ENCODE results near the gene SLC22A6. TPM values are rescaled to one million over a fixed set of nuclear protein-coding genes. Genes with fewer than 3 reads are reported as not detected.

The SLC22A6 gene
- total RNA-seq (2016; rRNA removed; fragmentation: Illumina TruSeq; extraction: Trizol) (not detected in 2 replicates), polyA plus RNA-seq (2011; rRNA removed) (not detected in 2 replicates), polyA minus RNA-seq (2011; rRNA and poly(A)+ RNA removed; ENCODE audit: low replicate concordance) (not detected in 2 replicates), Bru-seq, nascent RNA (not detected), BruChase-seq, experiment 1, labeled RNA remaining after a 6-hour chase (percentile 15 among the genes with signal in this experiment), BruChase-seq, experiment 2, labeled RNA remaining after a 2-hour chase (percentile 16 among the genes with signal in this experiment)
- not detected in 2 replicates for total RNA-seq (2016; cell fraction: cytosol; rRNA removed; fragmentation: Illumina TruSeq; extraction: Trizol; ENCODE audit: low read depth)
- total RNA-seq (2016; cell fraction: insoluble cytoplasmic fraction; rRNA removed; fragmentation: Illumina TruSeq; extraction: Trizol) = not detected in 2 replicates
- not detected in 2 replicates for total RNA-seq (2016; cell fraction: membrane; rRNA removed; fragmentation: Illumina TruSeq; extraction: Trizol)
- total RNA-seq (2016; cell fraction: nucleus; rRNA removed; fragmentation: Illumina TruSeq; extraction: Trizol) = not detected in 2 replicates
- not detected in 2 replicates for polyA plus RNA-seq (2011; cell fraction: cytosol; rRNA removed)
- not detected in 2 replicates for polyA plus RNA-seq (2011; cell fraction: nucleus; rRNA removed)
- polyA plus RNA-seq (2012) = not detected in 2 replicates
- polyA plus RNA-seq (2016; cell fraction: cytosol; fragmentation: Illumina TruSeq; extraction: Trizol; ENCODE audit: low read depth) = not detected in 2 replicates
- polyA plus RNA-seq (2016; cell fraction: insoluble cytoplasmic fraction; fragmentation: Illumina TruSeq; extraction: Trizol; ENCODE audit: low read depth) = not detected in 2 replicates
- not detected in 2 replicates for polyA plus RNA-seq (2016; cell fraction: membrane; fragmentation: Illumina TruSeq; extraction: Trizol; ENCODE audit: low read depth)
- polyA plus RNA-seq (2016; cell fraction: nucleus; fragmentation: Illumina TruSeq; extraction: Trizol; ENCODE audit: insufficient read depth, low read depth) = not detected in 2 replicates
- polyA minus RNA-seq (2011; cell fraction: cytosol; rRNA and poly(A)+ RNA removed) = not detected in 2 replicates
- polyA minus RNA-seq (2011; cell fraction: nucleus; rRNA and poly(A)+ RNA removed) = not detected in 2 replicates
- long read RNA-seq, experiment 1 = 0 reads
- long read RNA-seq, experiment 2 = 0 reads

- BruUV-seq (replicated peaks) = no TSS peak
- POLR2A ChIA-PET = interaction anchor here (0.6 kb wide), 1 partner anchor 33 kb away, joined by 3 read pairs; no protein-coding TSS in a partner anchor
- TF ChIP-seq FOXK2 (IDR thresholded peaks at IDR 0.05) = no peak
- no peak for TF ChIP-seq NFATC3 (CRISPR knock-in tag; IDR thresholded peaks at IDR 0.05)
- no peak for TF ChIP-seq ZNF564 (CRISPR knock-in tag; IDR thresholded peaks at IDR 0.05)
- TF ChIP-seq, protein P1, sequence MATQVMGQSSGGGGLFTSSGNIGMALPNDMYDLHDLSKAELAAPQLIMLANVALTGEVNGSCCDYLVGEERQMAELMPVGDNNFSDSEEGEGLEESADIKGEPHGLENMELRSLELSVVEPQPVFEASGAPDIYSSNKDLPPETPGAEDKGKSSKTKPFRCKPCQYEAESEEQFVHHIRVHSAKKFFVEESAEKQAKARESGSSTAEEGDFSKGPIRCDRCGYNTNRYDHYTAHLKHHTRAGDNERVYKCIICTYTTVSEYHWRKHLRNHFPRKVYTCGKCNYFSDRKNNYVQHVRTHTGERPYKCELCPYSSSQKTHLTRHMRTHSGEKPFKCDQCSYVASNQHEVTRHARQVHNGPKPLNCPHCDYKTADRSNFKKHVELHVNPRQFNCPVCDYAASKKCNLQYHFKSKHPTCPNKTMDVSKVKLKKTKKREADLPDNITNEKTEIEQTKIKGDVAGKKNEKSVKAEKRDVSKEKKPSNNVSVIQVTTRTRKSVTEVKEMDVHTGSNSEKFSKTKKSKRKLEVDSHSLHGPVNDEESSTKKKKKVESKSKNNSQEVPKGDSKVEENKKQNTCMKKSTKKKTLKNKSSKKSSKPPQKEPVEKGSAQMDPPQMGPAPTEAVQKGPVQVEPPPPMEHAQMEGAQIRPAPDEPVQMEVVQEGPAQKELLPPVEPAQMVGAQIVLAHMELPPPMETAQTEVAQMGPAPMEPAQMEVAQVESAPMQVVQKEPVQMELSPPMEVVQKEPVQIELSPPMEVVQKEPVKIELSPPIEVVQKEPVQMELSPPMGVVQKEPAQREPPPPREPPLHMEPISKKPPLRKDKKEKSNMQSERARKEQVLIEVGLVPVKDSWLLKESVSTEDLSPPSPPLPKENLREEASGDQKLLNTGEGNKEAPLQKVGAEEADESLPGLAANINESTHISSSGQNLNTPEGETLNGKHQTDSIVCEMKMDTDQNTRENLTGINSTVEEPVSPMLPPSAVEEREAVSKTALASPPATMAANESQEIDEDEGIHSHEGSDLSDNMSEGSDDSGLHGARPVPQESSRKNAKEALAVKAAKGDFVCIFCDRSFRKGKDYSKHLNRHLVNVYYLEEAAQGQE (IDR thresholded peaks at IDR 0.05; ENCODE audit: borderline replicate concordance in 1 of 2, low read depth in 1 of 2, low read length in 2 of 2) = no peak
- no peak for TF ChIP-seq MTF2 (CRISPR knock-in tag; IDR thresholded peaks at IDR 0.05; ENCODE audit: borderline replicate concordance)
- no peak for TF ChIP-seq LCORL (IDR thresholded peaks at IDR 0.05)
- no peak for TF ChIP-seq LCORL (CRISPR knock-in tag; IDR thresholded peaks at IDR 0.05)
- no peak for TF ChIP-seq ZNF274 (CRISPR knock-in tag; IDR thresholded peaks at IDR 0.05)
- TF ChIP-seq SMAD9 (CRISPR knock-in tag; IDR thresholded peaks at IDR 0.05) = no peak
- no peak for TF ChIP-seq YY1 (IDR thresholded peaks at IDR 0.05; ENCODE audit: insufficient read depth, insufficient replicate concordance, low read depth, low read length)
- TF ChIP-seq, protein P2, sequence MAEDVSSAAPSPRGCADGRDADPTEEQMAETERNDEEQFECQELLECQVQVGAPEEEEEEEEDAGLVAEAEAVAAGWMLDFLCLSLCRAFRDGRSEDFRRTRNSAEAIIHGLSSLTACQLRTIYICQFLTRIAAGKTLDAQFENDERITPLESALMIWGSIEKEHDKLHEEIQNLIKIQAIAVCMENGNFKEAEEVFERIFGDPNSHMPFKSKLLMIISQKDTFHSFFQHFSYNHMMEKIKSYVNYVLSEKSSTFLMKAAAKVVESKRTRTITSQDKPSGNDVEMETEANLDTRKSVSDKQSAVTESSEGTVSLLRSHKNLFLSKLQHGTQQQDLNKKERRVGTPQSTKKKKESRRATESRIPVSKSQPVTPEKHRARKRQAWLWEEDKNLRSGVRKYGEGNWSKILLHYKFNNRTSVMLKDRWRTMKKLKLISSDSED (CRISPR knock-in tag; IDR thresholded peaks at IDR 0.05) = no peak
- TF ChIP-seq, protein P3, sequence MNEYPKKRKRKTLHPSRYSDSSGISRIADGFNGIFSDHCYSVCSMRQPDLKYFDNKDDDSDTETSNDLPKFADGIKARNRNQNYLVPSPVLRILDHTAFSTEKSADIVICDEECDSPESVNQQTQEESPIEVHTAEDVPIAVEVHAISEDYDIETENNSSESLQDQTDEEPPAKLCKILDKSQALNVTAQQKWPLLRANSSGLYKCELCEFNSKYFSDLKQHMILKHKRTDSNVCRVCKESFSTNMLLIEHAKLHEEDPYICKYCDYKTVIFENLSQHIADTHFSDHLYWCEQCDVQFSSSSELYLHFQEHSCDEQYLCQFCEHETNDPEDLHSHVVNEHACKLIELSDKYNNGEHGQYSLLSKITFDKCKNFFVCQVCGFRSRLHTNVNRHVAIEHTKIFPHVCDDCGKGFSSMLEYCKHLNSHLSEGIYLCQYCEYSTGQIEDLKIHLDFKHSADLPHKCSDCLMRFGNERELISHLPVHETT (CRISPR knock-in tag; conservative IDR thresholded peaks at IDR 0.05) = no peak
- TF ChIP-seq ZBTB42 (CRISPR knock-in tag; IDR thresholded peaks at IDR 0.05) = no peak
- TF ChIP-seq ZNF563 (CRISPR knock-in tag; IDR thresholded peaks at IDR 0.05) = no peak
- TF ChIP-seq ATF7-NPFF (CRISPR knock-in tag; IDR thresholded peaks at IDR 0.05; ENCODE audit: low read depth) = no peak
Observed at GRCh38 chr11:62984451-62984991, at the start of gene SLC22A6. SLC22A6 (minus strand) TSS chr11:62984967; CDS start chr11:62984690, 277 bp downstream.

More at GRCh38 chr11:62984451-62984991, at the start of gene SLC22A6:
- ATAC-seq (no peak), DNase-seq (ENCODE audit: low spot score) (no peak), FAIRE-seq (no peak)
- Histone ChIP-seq H3K36me3 (replicated peaks in 1 of 2; ENCODE audit: control insufficient read depth in 1 of 2, insufficient read depth in 2 of 2, low read length in 2 of 2) (no peaks in the 10 kb centered on the region), H3K4me2 (ENCODE audit: low read depth, low read length) (0 out of 2 replicates have a peak within 1 kb of the TSS, but pooled peaks have one; percentile 10), H3K79me2 (ENCODE audit: insufficient read depth, low read length) (no peaks in the 10 kb centered on the region), H4K20me1 (ENCODE audit: insufficient read depth, low read length) (no peaks in the 10 kb centered on the region), H3K9ac (ENCODE audit: insufficient read depth, low read depth, low read length) (no peak within 1 kb of the TSS), H3K4me3 (replicated peaks in 1 of 3; ENCODE audit: insufficient read depth in 1 of 3, low read depth in 2 of 3, low read length in 3 of 3) (no peak within 1 kb of the TSS), H3K27ac (ENCODE audit: extremely low read length, insufficient read depth, low read length) (no peak within 1 kb of the TSS), H2AFZ (ENCODE audit: low read length) (no peak within 1 kb of the TSS), H3K27me3 (ENCODE audit: control insufficient read depth in 1 of 2, insufficient read depth in 2 of 2, low read length in 2 of 2) (peaks cover 0 to 11% of the 10 kb centered on the region in 2 experiments; a peak in 3 of 5 replicates), H3K9me3 (ENCODE audit: low read length) (no peaks in the 10 kb centered on the region), H3K4me1 (ENCODE audit: insufficient read depth, low read length) (no peaks in the 10 kb centered on the region)
- in situ Hi-C loops (cut with HindIII; ENCODE audit: extremely low pct_ligation_motif_present, low pct_unique_long_range_greater_than_20kb) (no loop called here), intact Hi-C loops (cut with micrococcal nuclease; ENCODE audit: unreplicated experiment) (no loop called here)
- WGBS (ENCODE audit: low lambda C conversion rate) = 50% methylated on average over 9 of the region's 14 CpGs
- CTCF ChIA-PET (ENCODE audit: low intra/inter-chr PET ratio, low total read pairs) = no interaction called here

Measured in HepG2 (cell line).